Natural killer cell (primary cell): ENCODE measurements around the gene AMN. TPM values are rescaled to one million over a fixed set of nuclear protein-coding genes. Genes with fewer than 3 reads are reported as not detected.

Experiments used
- ATAC-seq, 3 donors: fragments of 150-1000 bp in 2 of 3; fragments of 200-7000 bp in 1 of 3; cut with Tn5 transposase; 1 replicate in 1 of 3; 2 replicates in 2 of 3; pipeline ENCODE4 v1.10.0; 2021; ENCODE audit warnings: mild to moderate bottlenecking in 2 of 3, moderate library complexity in 2 of 3
- DNase-seq, 2 donors: peaks; one replicate each; pipeline versions ENCODE4 v3.0.0 to v3.0.0-alpha.2; 2013 to 2021; ENCODE audit warnings: mixed read lengths in 1 of 2
- H3K27ac ChIP-seq: one replicate; pipeline ENCODE4 v1.5.1; 2013; ENCODE audit warnings: mild to moderate bottlenecking, low read length
- H3K27me3 ChIP-seq: one replicate; pipeline ENCODE4 v1.6.1; 2013; ENCODE audit warnings: low read length; ENCODE audit not compliant: control insufficient read depth, insufficient read depth
- H3K36me3 ChIP-seq: one replicate; pipeline ENCODE4 v1.6.1; 2013; ENCODE audit warnings: low read length; ENCODE audit not compliant: control insufficient read depth, insufficient read depth
- H3K4me1 ChIP-seq: one replicate; pipeline ENCODE4 v1.6.1; 2013; ENCODE audit warnings: low read length; ENCODE audit not compliant: control insufficient read depth, insufficient read depth
- H3K4me3 ChIP-seq: one replicate; pipeline ENCODE4 v1.5.1; 2013; ENCODE audit warnings: low read length
- H3K9me3 ChIP-seq: one replicate; pipeline ENCODE4 v1.6.1; 2013; ENCODE audit warnings: low read length; ENCODE audit not compliant: control insufficient read depth, insufficient read depth
- H3K27ac Mint-ChIP-seq, 2 donors: one replicate each; pipeline ENCODE4 v1.8.0; 2022; ENCODE audit warnings: mild to moderate bottlenecking in 2 of 2, mixed read lengths in 2 of 2, moderate library complexity in 1 of 2
- H3K27me3 Mint-ChIP-seq, 2 donors: one replicate each; pipeline ENCODE4 v1.8.0; 2022; ENCODE audit warnings: low read depth in 2 of 2, mixed read lengths in 2 of 2
- H3K36me3 Mint-ChIP-seq: one replicate; pipeline ENCODE4 v1.8.0; 2022; ENCODE audit warnings: mixed read lengths
- H3K4me1 Mint-ChIP-seq, 2 donors: one replicate each; pipeline ENCODE4 v1.8.0; 2022; ENCODE audit warnings: mixed read lengths in 2 of 2
- H3K4me3 Mint-ChIP-seq: one replicate; pipeline ENCODE4 v1.8.0; 2022; ENCODE audit warnings: mild to moderate bottlenecking, moderate library complexity, mixed read lengths
- H3K9me3 Mint-ChIP-seq, 2 donors: one replicate each; pipeline ENCODE4 v1.8.0; 2022; ENCODE audit warnings: mixed read lengths in 2 of 2
- CTCF ChIP-seq: fragments of 200-600 bp; IDR thresholded peaks from one replicate; pipeline ENCODE4 v1.8.0; 2022; ENCODE audit warnings: antibody characterized with exemption
- WGBS: methylation state at CpG from one replicate; pipeline ENCODE4 v1.1.7; 2013; ENCODE audit warnings: missing lambda C conversion rate; ENCODE audit not compliant: insufficient coverage; 5-methylcytosine and 5-hydroxymethylcytosine counted together
- intact Hi-C: fragments of 100-400 bp; cut with micrococcal nuclease; formaldehyde crosslinking; loops from one replicate; pipeline ENCODE4 v1.14.2; 2022
- total RNA-seq, 4 donors: library from RNA; stranded (reverse); fragments of 120-200 nt in 1 of 4; gene quantifications; one replicate each; pipeline versions ENCODE4 v1.2.3 to v1.2.4, GENCODE V29; 2013 to 2022

Gene AMN
- total RNA-seq, 3 donors from 2014 or later (not counting 1 experiment from before 2014, with no cell fraction given) = 0.24 to 2.4 (median 2.0) TPM

GRCh38 chr14:102941419-102942011 is 19.1 kb downstream of the AMN start:
- no peak for TF ChIP-seq CTCF
- no peak overlapping the region for H3K4me3 ChIP-seq
- no peak overlapping the region for H3K27ac Mint-ChIP-seq
- intact Hi-C loops = no loop called here
- no peaks in the 10 kb centered on the region for H3K9me3 Mint-ChIP-seq
- no peaks in the 10 kb centered on the region for H3K27me3 ChIP-seq
- H3K4me1 ChIP-seq = no peaks in the 10 kb centered on the region
- 78% methylated on average over 10 of the region's 10 CpGs for WGBS
- no peaks in the 10 kb centered on the region for H3K27me3 Mint-ChIP-seq
- no peaks in the 10 kb centered on the region for H3K4me1 Mint-ChIP-seq
- no peak for ATAC-seq
- H3K4me3 Mint-ChIP-seq = no peak overlapping the region
- no peak for DNase-seq
- H3K27ac ChIP-seq = no peak overlapping the region
- no peaks in the 10 kb centered on the region for H3K36me3 ChIP-seq
- H3K9me3 ChIP-seq = no peaks in the 10 kb centered on the region
- H3K36me3 Mint-ChIP-seq = no peaks in the 10 kb centered on the region

GRCh38 chr14:102942069-102942468 is 19.6 kb downstream of the AMN start:
- H3K36me3 Mint-ChIP-seq = no peaks in the 10 kb centered on the region
- H3K27ac Mint-ChIP-seq = no peak overlapping the region
- H3K9me3 Mint-ChIP-seq = no peaks in the 10 kb centered on the region
- no peaks in the 10 kb centered on the region for H3K4me1 Mint-ChIP-seq
- intact Hi-C loops = no loop called here
- no peaks in the 10 kb centered on the region for H3K4me1 ChIP-seq
- H3K4me3 Mint-ChIP-seq = no peak overlapping the region
- no peaks in the 10 kb centered on the region for H3K9me3 ChIP-seq
- no peak for DNase-seq
- no peak for ATAC-seq
- 84% methylated on average over 13 of the region's 13 CpGs for WGBS
- no peaks in the 10 kb centered on the region for H3K27me3 Mint-ChIP-seq
- H3K27me3 ChIP-seq = no peaks in the 10 kb centered on the region
- no peak overlapping the region for H3K27ac ChIP-seq
- TF ChIP-seq CTCF = no peak
- H3K36me3 ChIP-seq = no peaks in the 10 kb centered on the region
- no peak overlapping the region for H3K4me3 ChIP-seq

DNA sequence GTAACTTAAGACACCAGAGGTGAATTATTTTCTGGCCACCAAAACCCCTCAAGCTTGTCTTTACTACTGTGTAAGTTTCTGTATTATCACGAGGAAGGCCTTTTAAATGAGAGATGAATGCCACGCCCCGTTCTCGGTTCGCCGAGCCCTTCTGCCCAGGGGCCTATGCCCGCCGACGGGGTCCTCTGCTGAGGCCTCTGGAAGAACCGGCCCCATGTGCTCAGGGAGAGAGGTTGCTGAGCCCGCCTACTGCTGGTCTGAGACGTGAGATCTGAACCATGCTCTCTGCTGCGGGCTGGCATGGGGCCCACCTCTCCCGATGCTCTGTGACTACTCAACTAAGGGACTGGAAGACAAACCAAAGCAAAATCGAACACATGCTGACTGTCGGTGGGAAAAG is 21.0 kb downstream of the AMN start:
- Histone ChIP-seq H3K4me3 (no peak overlapping the region), H3K36me3 (no peaks in the 10 kb centered on the region), H3K27me3 (no peaks in the 10 kb centered on the region), H3K9me3 (no peaks in the 10 kb centered on the region), H3K4me1 (no peaks in the 10 kb centered on the region), H3K27ac (no peak overlapping the region)
- ATAC-seq (no peak), DNase-seq (no peak)
- Mint-ChIP-seq H3K27me3 (no peaks in the 10 kb centered on the region), H3K4me1 (no peaks in the 10 kb centered on the region), H3K4me3 (no peak overlapping the region), H3K9me3 (no peaks in the 10 kb centered on the region), H3K27ac (no peak overlapping the region), H3K36me3 (no peaks in the 10 kb centered on the region)
- 92% methylated on average over 16 of the region's 16 CpGs for WGBS
- no peak for TF ChIP-seq CTCF
- intact Hi-C loops = no loop called here

- H3K4me1 Mint-ChIP-seq = peaks cover 4% of the 10 kb centered on the region in 2 donors
- H3K27ac Mint-ChIP-seq = no peak overlapping the region
- TF ChIP-seq CTCF = no peak
- no peak overlapping the region for H3K27ac ChIP-seq
- H3K36me3 Mint-ChIP-seq = no peaks in the 10 kb centered on the region
- DNase-seq (no peak), ATAC-seq (no peak)
- no peaks in the 10 kb centered on the region for H3K36me3 ChIP-seq
- no peak overlapping the region for H3K4me3 ChIP-seq
- no peak overlapping the region for H3K4me3 Mint-ChIP-seq
- H3K27me3 ChIP-seq = no peaks in the 10 kb centered on the region
- no peaks in the 10 kb centered on the region for H3K9me3 ChIP-seq
- H3K4me1 ChIP-seq = peaks cover 5% of the 10 kb centered on the region
- no peaks in the 10 kb centered on the region for H3K9me3 Mint-ChIP-seq
- H3K27me3 Mint-ChIP-seq = no peaks in the 10 kb centered on the region
- intact Hi-C loops = no loop called here
- 92% methylated on average over 15 of the region's 15 CpGs for WGBS
These were observed 21.5 kb downstream of the AMN start for GRCh38 chr14:102943979-102944378.
